ENCODE data around the gene SVIL.
"Not testable (repeated sequence)": the region's sequence is repeated elsewhere in the genome, so short reads cannot be mapped to it uniquely, and the experiment has no call there.

Gene SVIL

GRCh38 chr10:29446327-29446726, 188.4 kb downstream of the SVIL start:
- DNase-seq: no peak

GRCh38 chr10:29443745-29444523, 190.8 kb downstream of the SVIL start:
- no peak for DNase-seq

GRCh38 chr10:29440981-29441380, 193.8 kb downstream of the SVIL start:
- DNase-seq: no peak

- not testable (repeated sequence) for DNase-seq
These were observed 195.8 kb downstream of the SVIL start for GRCh38 chr10:29439005-29439404.

- no peak for DNase-seq
These were observed 196.5 kb downstream of the SVIL start for GRCh38 chr10:29438271-29438670.

- DNase-seq: no peak
These were observed 196.9 kb downstream of the SVIL start for GRCh38 chr10:29437871-29438270.

- DNase-seq: no peak
These were observed 198.8 kb downstream of the SVIL start for GRCh38 chr10:29435809-29436501.

- no peak for DNase-seq
These were observed 200.7 kb downstream of the SVIL start for GRCh38 chr10:29434111-29434510.

- DNase-seq: no peak
These were observed 203.1 kb downstream of the SVIL start for GRCh38 chr10:29431711-29432110.

GRCh38 chr10:29430101-29430500, 204.7 kb downstream of the SVIL start:
- no peak for DNase-seq

- DNase-seq: no peak
These were observed 206.3 kb downstream of the SVIL start for GRCh38 chr10:29428486-29428885.

GRCh38 chr10:29427667-29428066, 207.1 kb downstream of the SVIL start:
- DNase-seq: no peak

- no peak for DNase-seq
These were observed 208.4 kb downstream of the SVIL start for GRCh38 chr10:29426420-29426819.

- no peak for DNase-seq
These were observed 210.8 kb downstream of the SVIL start for GRCh38 chr10:29424017-29424416.

- no peak for DNase-seq
These were observed 214.0 kb downstream of the SVIL start for GRCh38 chr10:29420744-29421143.

- no peak for DNase-seq
These were observed 217.4 kb downstream of the SVIL start for GRCh38 chr10:29417324-29417723.

- no peak for DNase-seq
These were observed 218.9 kb downstream of the SVIL start for GRCh38 chr10:29415876-29416275.

GRCh38 chr10:29414501-29414900, 220.3 kb downstream of the SVIL start:
- no peak for DNase-seq

- no peak for DNase-seq
These were observed 222.3 kb downstream of the SVIL start for GRCh38 chr10:29412485-29412884.

- no peak for DNase-seq
These were observed 223.0 kb downstream of the SVIL start for GRCh38 chr10:29411666-29412315.

GRCh38 chr10:29409241-29410054, 225.3 kb downstream of the SVIL start:
- peak in 1 of 2 experiments; percentile 13 for DNase-seq

GRCh38 chr10:29408847-29409240, 225.9 kb downstream of the SVIL start:
- DNase-seq: no peak

All from NCI-H1930 (cell line).